SKM-1 (cell line): ENCODE data around the gene NARF.
"Not testable (repeated sequence)": the region's sequence is repeated elsewhere in the genome, so short reads cannot be mapped to it uniquely, and the experiment has no call there.

Experiments used
- DNase-seq: peaks from one replicate; lab custom pipeline; 2025; ENCODE audit not compliant: unreplicated experiment; lab: John Stamatoyannopoulos, UW

Gene NARF

GRCh38 chr17:82458179-82458884 lies at the start of gene NARF:
Gene NARF, plus strand, starts transcription at chr17:82458741. Its CDS starts 63 bp downstream, at chr17:82458804.
- peak; percentile 96 for DNase-seq

GRCh38 chr17:82408938-82409318 lies 49.6 kb upstream of the NARF start:
- no peak for DNase-seq

GRCh38 chr17:82410014-82410716 lies 48.4 kb upstream of the NARF start:
- DNase-seq, result no peak

GRCh38 chr17:82411396-82412053 lies 47.0 kb upstream of the NARF start:
- DNase-seq, result no peak

- DNase-seq, result not testable (repeated sequence)
Measured at GRCh38 chr17:82412081-82412480, 46.5 kb upstream of the NARF start.

- DNase-seq, result no peak
Measured at GRCh38 chr17:82412535-82413520, 45.7 kb upstream of the NARF start.

GRCh38 chr17:82414548-82415281 lies 43.8 kb upstream of the NARF start:
- no peak for DNase-seq

GRCh38 chr17:82415336-82415735 lies 43.2 kb upstream of the NARF start:
- DNase-seq, result no peak

GRCh38 chr17:82415786-82416185 lies 42.8 kb upstream of the NARF start:
- DNase-seq, result no peak

GRCh38 chr17:82416264-82416663 lies 42.3 kb upstream of the NARF start:
- DNase-seq, result no peak

GRCh38 chr17:82416771-82417170 lies 41.8 kb upstream of the NARF start:
- DNase-seq, result no peak

GRCh38 chr17:82418001-82418986 lies 40.2 kb upstream of the NARF start, which contains the start of the genes HEXD and OGFOD3:
Gene HEXD, plus strand, starts transcription at chr17:82418347. Its CDS starts 1,453 bp downstream, at chr17:82419800.
Gene OGFOD3, minus strand, starts transcription at chr17:82418586. Its CDS starts 101 bp downstream, at chr17:82418485.
- peak; percentile 77 for DNase-seq

- no peak for DNase-seq
Measured at GRCh38 chr17:82419540-82419939, 39.0 kb upstream of the NARF start.

GRCh38 chr17:82424001-82424862 lies 34.3 kb upstream of the NARF start:
- peak; percentile 45 for DNase-seq

GRCh38 chr17:82424863-82425159 lies 33.7 kb upstream of the NARF start:
- no peak for DNase-seq

- DNase-seq, result no peak
Measured at GRCh38 chr17:82428546-82428945, 30.0 kb upstream of the NARF start.

- DNase-seq, result no peak
Measured at GRCh38 chr17:82429824-82430223, 28.7 kb upstream of the NARF start.

GRCh38 chr17:82432017-82432416 lies 26.5 kb upstream of the NARF start:
- no peak for DNase-seq
